AG09319 (cell line): ENCODE results near the gene JMJD6.
"Not testable (repeated sequence)": the region's sequence is repeated elsewhere in the genome, so short reads cannot be mapped to it uniquely, and the experiment has no call there.

ENCODE experiments used
- DNase-seq: peaks from one replicate; pipeline ENCODE4 v3.0.0-alpha.2; 2010; ENCODE audit warnings: low read depth; ENCODE audit errors: extremely low read depth
- TF ChIP-seq, protein P1 (sequence below): IDR thresholded peaks from 2 replicates; pipeline ENCODE4 v1.5.1; 2011; ENCODE audit warnings: low read depth, mild to moderate bottlenecking, inconsistent platforms, low read length, moderate library complexity

The JMJD6 gene

GRCh38 chr17:76742958-76743357 is 16.6 kb upstream of the JMJD6 start:
- TF ChIP-seq, protein P1, sequence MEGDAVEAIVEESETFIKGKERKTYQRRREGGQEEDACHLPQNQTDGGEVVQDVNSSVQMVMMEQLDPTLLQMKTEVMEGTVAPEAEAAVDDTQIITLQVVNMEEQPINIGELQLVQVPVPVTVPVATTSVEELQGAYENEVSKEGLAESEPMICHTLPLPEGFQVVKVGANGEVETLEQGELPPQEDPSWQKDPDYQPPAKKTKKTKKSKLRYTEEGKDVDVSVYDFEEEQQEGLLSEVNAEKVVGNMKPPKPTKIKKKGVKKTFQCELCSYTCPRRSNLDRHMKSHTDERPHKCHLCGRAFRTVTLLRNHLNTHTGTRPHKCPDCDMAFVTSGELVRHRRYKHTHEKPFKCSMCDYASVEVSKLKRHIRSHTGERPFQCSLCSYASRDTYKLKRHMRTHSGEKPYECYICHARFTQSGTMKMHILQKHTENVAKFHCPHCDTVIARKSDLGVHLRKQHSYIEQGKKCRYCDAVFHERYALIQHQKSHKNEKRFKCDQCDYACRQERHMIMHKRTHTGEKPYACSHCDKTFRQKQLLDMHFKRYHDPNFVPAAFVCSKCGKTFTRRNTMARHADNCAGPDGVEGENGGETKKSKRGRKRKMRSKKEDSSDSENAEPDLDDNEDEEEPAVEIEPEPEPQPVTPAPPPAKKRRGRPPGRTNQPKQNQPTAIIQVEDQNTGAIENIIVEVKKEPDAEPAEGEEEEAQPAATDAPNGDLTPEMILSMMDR = no peak
- no peak for DNase-seq

DNA sequence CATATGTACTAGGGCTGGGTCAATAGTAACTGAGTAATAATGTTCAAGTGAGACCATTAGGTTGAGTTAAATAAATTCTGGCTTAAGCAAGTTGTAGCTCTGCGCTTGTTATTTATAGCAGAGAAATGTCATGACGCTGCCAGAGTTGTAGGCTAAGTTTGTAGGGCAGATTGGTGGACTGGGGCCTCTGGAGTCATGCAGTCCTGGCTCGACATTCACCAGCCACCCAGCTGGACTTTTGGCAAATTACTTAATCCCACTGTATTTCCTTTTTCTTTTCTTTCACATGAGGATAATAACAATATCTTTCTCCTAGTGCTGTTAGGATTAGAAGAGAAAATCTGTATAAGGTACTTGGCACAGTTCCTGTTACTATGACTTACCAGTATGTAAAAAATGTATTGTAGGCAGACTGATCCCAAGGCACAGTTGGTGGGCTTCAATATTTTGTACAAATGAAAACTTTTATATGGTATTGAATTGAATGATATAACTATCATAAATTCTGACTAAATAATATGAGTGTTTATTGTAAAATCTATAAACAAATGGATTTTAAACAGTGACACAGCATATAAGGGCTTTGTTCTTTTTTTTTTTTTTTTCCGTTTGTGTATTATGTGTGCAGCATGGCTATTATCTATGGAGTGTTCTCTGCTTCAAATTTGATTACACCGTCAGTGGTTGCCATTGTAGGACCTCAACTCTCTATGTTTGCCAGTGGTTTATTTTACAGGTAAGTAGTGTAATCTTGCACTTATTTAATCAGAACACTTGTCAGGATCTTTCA is 14.1 kb upstream of the JMJD6 start:
- TF ChIP-seq, protein P1 = no peak
- no peak for DNase-seq

GRCh38 chr17:76739568-76740115 is 13.2 kb upstream of the JMJD6 start:
- DNase-seq = not testable (repeated sequence)

GRCh38 chr17:76738468-76738850 is 12.1 kb upstream of the JMJD6 start:
- DNase-seq = no peak
- TF ChIP-seq, protein P1 = no peak

DNA sequence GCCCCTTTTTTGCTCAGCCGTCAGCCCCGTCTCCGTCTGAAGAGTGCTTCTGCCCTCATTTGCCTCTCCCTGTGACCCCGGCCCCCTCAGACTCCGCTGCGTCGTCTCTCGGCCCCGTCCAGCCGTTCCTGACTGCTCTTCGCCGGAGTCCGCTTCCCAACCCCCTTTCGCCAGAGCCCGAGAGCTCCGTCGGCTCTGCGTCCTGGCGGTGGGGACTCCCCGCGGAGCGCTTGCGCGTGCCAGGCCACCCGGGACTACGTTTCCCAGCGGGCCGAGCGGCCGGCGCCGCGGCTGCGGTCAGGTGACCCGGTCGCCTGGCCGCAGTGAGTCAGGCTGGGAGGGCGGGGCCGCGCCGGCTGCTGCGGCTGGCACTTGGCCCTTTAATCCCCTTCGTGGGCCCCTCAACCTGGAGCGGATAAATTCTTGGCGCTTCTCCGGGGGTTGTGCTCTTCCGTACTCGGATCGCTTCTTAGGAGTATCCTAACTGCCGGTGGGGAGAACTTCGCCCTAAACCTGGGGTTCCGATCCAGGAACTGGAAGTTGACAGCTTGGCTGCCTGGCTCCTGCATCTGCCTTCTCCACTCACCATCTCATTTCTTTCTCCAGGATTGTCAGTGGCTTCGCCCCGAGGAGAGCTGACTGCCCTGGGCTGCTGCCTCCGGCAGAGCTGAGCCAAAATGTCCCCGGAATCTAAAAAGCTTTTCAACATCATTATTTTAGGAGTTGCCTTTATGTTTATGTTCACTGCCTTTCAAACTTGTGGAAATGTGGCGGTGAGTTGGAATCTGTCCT is 11.5 kb upstream of the JMJD6 start, which contains the start of gene MFSD11:
Gene MFSD11, plus strand, starts transcription at position 444 of the 792 bp plus-strand sequence. Its CDS starts 234 bp downstream, at position 678.
- DNase-seq = peak; percentile 84
- TF ChIP-seq, protein P1 = no peak

GRCh38 chr17:76737082-76737675 is 10.8 kb upstream of the JMJD6 start, which contains the start of gene SRSF2:
Gene SRSF2, minus strand, starts transcription at chr17:76737331. Its CDS starts 171 bp downstream, at chr17:76737160.
- TF ChIP-seq, protein P1 = no peak

DNA sequence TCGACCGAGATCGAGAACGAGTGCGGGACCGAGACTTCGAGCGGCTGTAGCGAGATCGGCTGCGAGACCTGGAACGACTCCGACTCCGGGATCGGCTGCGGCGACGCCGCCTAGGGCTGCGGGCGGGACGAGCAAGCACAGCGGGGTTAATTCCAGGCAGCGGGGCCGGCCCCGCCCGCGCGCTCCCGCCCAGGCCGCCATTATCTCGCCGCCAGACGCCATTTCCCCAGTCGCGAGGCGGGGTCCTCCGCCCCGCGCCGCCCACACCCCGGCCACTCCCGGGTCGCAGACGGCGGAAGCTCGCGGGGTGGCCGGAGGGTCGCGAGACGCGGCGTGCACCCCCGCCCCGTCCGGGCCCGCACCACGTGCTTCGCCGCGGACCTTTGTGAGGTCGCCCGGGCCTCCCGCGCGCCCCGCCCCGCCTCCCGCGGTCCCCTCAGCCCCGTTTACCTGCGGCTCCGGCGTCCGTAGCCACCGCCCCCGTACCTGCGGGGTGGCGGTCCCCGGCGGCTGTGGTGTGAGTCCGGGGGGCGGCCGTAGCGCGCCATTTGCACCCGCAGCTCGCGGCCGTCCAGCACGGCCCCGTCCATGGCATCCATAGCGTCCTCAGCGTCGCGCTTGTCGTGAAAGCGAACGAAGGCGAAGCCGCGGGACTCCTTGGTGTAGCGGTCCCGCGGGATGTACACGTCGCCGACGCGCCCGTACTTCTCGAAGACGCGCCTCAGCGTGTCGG is 10.1 kb upstream of the JMJD6 start:
- peak; percentile 39 for DNase-seq
- TF ChIP-seq, protein P1 = peak; percentile 15

More at GRCh38 chr17:76737082-76737675, 10.8 kb upstream of the JMJD6 start, which contains the start of gene SRSF2:
- peak; percentile 97 for DNase-seq
